AG10803 (cell line): ENCODE results near the gene VCL.

ENCODE experiments used
- DNase-seq: peaks from one replicate; pipeline ENCODE4 v3.0.0; 2010; ENCODE audit warnings: low read depth
- H3K4me3 ChIP-seq: 2 replicates; pipeline ENCODE4 v1.5.1; 2011; ENCODE audit warnings: mild to moderate bottlenecking, low read length, control low read depth
- CTCF ChIP-seq: conservative IDR thresholded peaks from 2 replicates; pipeline ENCODE4 v1.5.1; 2011; ENCODE audit warnings: mild to moderate bottlenecking, low read length, control low read depth, inconsistent platforms

Gene VCL

GRCh38 chr10:74086317-74086716 is 88.4 kb downstream of the VCL start:
- no peak for TF ChIP-seq CTCF
- H3K4me3 ChIP-seq: no peak overlapping the region
- DNase-seq: no peak

- no peak for DNase-seq
- no peak for TF ChIP-seq CTCF
- no peak overlapping the region for H3K4me3 ChIP-seq
Observed at GRCh38 chr10:74088722-74089121, 90.8 kb downstream of the VCL start.

DNA sequence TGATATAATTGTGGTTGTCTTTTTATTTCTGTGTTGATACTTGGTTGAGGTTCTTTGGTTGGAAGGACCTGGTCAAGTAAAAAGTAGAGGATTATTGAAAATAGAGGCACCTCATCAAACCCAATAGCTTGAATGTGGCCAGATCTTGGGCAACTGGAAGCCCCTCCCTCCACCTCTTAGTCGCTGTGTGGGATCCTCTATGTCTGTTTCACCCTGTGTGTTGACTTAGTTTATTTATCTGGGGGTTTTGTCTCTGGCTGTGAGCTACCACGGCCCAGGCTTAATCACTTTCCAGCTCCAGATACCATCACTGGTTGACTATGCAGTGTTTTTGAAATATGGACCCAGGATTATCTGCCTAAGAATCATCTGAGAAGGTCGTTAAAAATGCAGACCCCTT is 94.5 kb downstream of the VCL start:
- DNase-seq: no peak
- no peak overlapping the region for H3K4me3 ChIP-seq
- TF ChIP-seq CTCF: no peak

DNA sequence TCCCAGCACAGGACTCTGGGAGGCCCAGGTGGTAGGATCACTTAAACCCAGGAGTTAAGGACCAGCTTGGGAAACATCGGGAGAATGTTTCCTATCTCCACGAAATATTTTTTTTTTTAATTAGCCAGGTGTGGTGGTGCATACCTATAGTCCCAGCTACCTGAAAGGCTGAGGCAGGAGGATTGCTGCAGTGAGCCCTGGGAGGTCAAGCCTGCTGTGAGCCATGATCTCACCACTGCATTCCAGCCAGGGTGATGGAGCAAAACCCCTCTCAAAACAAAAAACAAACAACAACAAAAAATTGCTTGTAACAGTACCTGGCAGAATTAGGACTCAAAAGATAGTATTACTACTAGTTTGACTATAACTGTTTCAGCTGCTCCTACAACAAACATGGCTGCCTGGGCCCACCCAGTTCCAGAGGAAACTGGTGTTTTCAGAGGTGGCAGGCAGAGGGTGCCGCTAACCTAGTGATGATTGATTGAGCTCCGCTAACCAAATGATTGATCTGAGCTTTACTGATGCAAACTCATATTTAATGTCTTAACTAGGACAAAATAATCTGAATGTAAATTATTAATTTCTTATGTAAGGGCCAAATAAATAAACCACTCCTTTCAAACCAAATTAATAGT is 95.7 kb downstream of the VCL start:
- no peak for TF ChIP-seq CTCF
- H3K4me3 ChIP-seq: no peak overlapping the region
- DNase-seq: no peak

- TF ChIP-seq CTCF: no peak
- DNase-seq: no peak
- H3K4me3 ChIP-seq: no peak overlapping the region
Observed at GRCh38 chr10:74094231-74094630, 96.3 kb downstream of the VCL start.

DNA sequence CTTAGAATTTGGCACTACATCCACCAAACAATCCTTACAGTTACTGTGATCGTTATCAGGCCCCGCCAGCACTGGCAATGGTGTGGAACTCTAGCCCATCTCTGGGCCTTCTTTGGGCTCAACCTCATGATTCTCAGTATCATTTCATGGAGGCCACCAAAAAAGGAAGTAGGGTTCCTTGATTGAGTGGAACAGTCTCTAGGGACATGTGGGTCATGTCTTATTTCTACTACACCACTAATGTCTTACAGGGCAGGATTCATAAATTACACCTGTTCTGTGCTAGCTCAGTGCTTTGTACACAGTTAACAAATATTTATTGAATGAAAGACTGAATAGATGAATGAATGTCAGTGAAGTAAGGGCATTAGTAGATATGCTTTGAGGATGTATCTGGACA is 98.9 kb downstream of the VCL start:
- TF ChIP-seq CTCF: no peak
- no peak for DNase-seq
- H3K4me3 ChIP-seq: no peak overlapping the region

GRCh38 chr10:74097776-74098175 is 99.9 kb downstream of the VCL start:
- H3K4me3 ChIP-seq: no peak overlapping the region
- no peak for DNase-seq
- TF ChIP-seq CTCF: no peak
